GM23248 (cell line): Measurements from ENCODE around the gene FAXDC2.

Source experiments
- EZH2 ChIP-seq: fragments of 200-600 bp; sonication (generic); IDR thresholded peaks from 2 replicates; pipeline ENCODE4 v1.6.1; 2018; ENCODE audit warnings: antibody characterized with exemption, mild to moderate bottlenecking; ENCODE audit not compliant: insufficient read depth, poor library complexity, severe bottlenecking
- EZH2phosphoT487 ChIP-seq: fragments of 200-600 bp; sonication (generic); IDR thresholded peaks from 2 replicates; pipeline ENCODE4 v1.6.1; 2018; ENCODE audit warnings: antibody characterized with exemption, moderate library complexity, mild to moderate bottlenecking, low read depth; ENCODE audit not compliant: insufficient read depth

GRCh38 chr5:154806176-154806575 is 44.2 kb downstream of the FAXDC2 start:
- TF ChIP-seq EZH2, result no peak
- TF ChIP-seq EZH2phosphoT487, result no peak
